ENCODE results near the gene SLC43A1.

The SLC43A1 gene

DNA sequence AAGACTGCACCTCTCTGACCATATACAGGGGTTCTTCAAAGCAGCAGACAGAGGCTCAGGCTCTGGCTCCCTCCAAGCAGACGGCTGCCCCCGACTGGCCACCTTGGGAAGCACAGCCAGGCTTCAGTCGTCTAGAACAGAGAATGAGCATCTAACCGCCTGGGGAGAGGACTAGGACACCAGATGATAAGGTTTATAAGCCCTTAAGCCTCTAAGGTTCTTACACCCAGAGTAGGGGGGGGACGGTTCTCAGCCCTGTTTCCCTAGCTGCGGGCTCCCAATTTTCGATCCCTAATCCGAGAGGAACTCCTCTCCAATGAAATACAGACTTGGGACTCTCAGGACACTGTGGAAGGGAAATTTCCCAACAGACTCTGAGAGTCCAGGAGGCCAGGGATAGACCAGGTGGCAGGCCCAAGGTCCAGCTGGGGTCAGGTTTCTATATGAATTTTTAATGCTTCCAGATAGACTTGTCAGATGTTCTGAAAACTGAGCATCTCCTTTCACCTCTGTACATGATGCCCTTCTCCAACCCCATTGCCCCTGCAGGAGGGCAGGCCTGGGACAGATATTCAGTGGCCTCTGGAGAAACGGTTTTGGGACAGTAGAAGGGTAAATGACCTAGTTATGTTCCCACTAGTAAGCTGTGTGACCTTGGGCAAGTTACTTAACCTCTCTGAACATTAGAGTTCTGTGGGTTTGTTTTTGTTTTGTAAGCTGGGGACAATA, 34.9 kb downstream of the SLC43A1 start:
- H3K27ac ChIP-seq (ENCODE audit: low read depth in 2 of 2, low read length in 2 of 2) = no peak overlapping the region

DNA sequence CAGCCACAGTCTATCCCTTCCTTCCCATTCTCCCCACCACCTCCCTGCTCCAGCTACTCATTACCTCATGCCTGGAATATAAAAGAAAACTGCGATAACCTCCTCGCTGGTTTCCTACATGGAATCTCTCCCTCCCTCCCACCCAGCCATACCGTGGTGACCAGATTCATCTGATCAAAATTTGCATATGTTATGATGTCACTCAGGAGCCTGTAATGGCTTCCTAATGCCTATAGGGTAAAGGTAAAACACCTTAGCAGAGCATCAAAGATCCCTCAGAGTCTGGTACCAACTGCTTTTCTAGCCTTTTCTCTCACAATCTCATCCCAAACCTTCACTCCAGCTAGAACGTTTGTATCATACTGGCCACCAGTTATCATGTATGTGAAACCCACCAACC, 35.6 kb downstream of the SLC43A1 start:
- peaks cover 13 to 20% of the 10 kb centered on the region in 2 donors for H3K4me1 ChIP-seq (ENCODE audit: control insufficient read depth in 2 of 2, insufficient read depth in 2 of 2, low read length in 2 of 2)
- H3K9me3 ChIP-seq (ENCODE audit: control insufficient read depth in 2 of 2, low read length in 2 of 2) = no peaks in the 10 kb centered on the region

More for the DNA sequence above, 34.9 kb downstream of the SLC43A1 start:
- peaks cover 4 to 8% of the 10 kb centered on the region in 2 donors for H3K27me3 ChIP-seq (ENCODE audit: control insufficient read depth in 2 of 2, insufficient read depth in 2 of 2, low read length in 2 of 2)
- no peak overlapping the region for H3K9ac ChIP-seq (ENCODE audit: low read depth in 1 of 2, low read length in 2 of 2)
- H3K36me3 ChIP-seq (ENCODE audit: control insufficient read depth in 2 of 2, insufficient read depth in 2 of 2, low read length in 2 of 2) = peaks cover 0 to 6% of the 10 kb centered on the region in 2 donors
- H3K4me3 ChIP-seq (ENCODE audit: low read length in 2 of 2) = no peak overlapping the region
- H3K4me1 ChIP-seq (ENCODE audit: control insufficient read depth in 2 of 2, insufficient read depth in 2 of 2, low read length in 2 of 2) = peaks cover 13 to 20% of the 10 kb centered on the region in 2 donors
- no peaks in the 10 kb centered on the region for H3K9me3 ChIP-seq (ENCODE audit: control insufficient read depth in 2 of 2, low read length in 2 of 2)

DNA sequence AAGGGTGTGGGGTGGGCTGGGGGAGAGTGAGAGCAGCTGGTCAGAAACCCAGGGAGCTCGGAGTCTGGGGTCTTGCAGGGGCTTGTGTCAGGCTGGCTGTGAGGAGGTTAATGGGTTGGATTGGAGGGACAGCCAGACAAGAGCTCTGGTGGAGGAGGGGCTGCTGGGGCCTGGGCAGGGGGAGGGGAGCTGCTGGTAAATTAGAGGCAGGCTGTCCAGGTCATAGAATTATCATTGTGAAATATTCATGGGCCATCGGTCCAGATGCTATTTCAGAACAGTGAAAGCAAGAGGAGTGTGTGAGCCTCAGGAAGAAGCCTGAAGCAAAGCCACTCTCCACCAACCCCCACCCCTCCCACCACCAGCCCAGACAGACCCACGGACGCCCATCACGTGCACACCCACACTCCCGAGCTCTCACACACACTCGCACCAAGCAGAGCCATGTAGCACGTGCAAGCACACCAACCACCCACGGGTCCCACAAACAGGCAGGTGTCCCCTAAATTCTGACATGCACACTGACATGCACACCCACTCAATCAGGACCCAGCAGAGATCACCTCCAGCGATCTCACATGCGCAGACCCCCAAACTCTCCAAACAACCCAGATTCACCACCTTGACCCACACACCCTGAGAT, 36.4 kb downstream of the SLC43A1 start:
- H3K36me3 ChIP-seq (ENCODE audit: control insufficient read depth in 2 of 2, insufficient read depth in 2 of 2, low read length in 2 of 2) = no peaks in the 10 kb centered on the region
- peaks cover 4 to 11% of the 10 kb centered on the region in 2 donors for H3K27me3 ChIP-seq (ENCODE audit: control insufficient read depth in 2 of 2, insufficient read depth in 2 of 2, low read length in 2 of 2)
- H3K4me1 ChIP-seq (ENCODE audit: control insufficient read depth in 2 of 2, insufficient read depth in 2 of 2, low read length in 2 of 2) = peaks cover 13 to 20% of the 10 kb centered on the region in 2 donors
- H3K9me3 ChIP-seq (ENCODE audit: control insufficient read depth in 2 of 2, low read length in 2 of 2) = no peaks in the 10 kb centered on the region
- no peak overlapping the region for H3K9ac ChIP-seq (ENCODE audit: low read depth in 1 of 2, low read length in 2 of 2)
- H3K4me3 ChIP-seq (ENCODE audit: low read length in 2 of 2) = no peak overlapping the region
- no peak overlapping the region for H3K27ac ChIP-seq (ENCODE audit: low read depth in 2 of 2, low read length in 2 of 2)

More for the DNA sequence above, 35.6 kb downstream of the SLC43A1 start:
- Histone ChIP-seq H3K27ac (ENCODE audit: low read depth in 2 of 2, low read length in 2 of 2) (no peak overlapping the region), H3K9ac (ENCODE audit: low read depth in 1 of 2, low read length in 2 of 2) (no peak overlapping the region), H3K27me3 (ENCODE audit: control insufficient read depth in 2 of 2, insufficient read depth in 2 of 2, low read length in 2 of 2) (peaks cover 4 to 8% of the 10 kb centered on the region in 2 donors), H3K4me3 (ENCODE audit: low read length in 2 of 2) (no peak overlapping the region), H3K36me3 (ENCODE audit: control insufficient read depth in 2 of 2, insufficient read depth in 2 of 2, low read length in 2 of 2) (peaks cover 0 to 1% of the 10 kb centered on the region in 2 donors)

DNA sequence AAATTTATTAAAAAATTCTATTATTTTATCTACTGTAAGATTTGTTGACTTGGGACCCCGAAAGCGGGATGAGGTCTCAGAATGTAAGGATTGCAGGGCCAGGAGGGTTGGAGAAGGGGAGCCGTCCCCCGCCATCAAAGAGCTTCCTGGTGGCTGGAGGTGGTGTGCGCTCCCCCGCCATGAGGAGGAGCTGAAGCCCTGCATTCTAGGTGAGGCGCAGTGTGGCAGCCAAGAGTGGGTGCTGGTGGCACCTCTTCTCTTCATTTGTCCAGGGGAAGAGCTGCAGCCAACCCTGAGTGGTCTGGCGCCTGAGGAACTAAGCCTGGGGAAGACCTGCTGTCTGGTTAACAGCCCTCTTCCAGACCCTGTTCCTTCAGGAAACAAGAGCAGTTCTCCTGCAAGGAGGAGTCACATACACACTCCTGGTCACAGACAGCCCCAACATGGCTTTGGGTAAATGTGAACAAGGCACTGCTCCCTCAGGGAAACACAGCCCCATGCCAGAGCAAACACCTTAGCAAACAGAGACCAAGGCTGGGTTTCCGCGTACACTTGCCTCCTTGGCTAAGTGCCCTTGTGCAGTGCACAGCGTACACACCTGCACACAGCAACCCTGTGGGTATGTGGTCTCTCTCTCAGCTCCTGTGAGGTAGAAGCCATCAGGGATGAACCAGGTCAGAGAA, 37.9 kb downstream of the SLC43A1 start:
- H3K27me3 ChIP-seq (ENCODE audit: control insufficient read depth in 2 of 2, insufficient read depth in 2 of 2, low read length in 2 of 2) = peaks cover 0 to 6% of the 10 kb centered on the region in 2 donors

DNA sequence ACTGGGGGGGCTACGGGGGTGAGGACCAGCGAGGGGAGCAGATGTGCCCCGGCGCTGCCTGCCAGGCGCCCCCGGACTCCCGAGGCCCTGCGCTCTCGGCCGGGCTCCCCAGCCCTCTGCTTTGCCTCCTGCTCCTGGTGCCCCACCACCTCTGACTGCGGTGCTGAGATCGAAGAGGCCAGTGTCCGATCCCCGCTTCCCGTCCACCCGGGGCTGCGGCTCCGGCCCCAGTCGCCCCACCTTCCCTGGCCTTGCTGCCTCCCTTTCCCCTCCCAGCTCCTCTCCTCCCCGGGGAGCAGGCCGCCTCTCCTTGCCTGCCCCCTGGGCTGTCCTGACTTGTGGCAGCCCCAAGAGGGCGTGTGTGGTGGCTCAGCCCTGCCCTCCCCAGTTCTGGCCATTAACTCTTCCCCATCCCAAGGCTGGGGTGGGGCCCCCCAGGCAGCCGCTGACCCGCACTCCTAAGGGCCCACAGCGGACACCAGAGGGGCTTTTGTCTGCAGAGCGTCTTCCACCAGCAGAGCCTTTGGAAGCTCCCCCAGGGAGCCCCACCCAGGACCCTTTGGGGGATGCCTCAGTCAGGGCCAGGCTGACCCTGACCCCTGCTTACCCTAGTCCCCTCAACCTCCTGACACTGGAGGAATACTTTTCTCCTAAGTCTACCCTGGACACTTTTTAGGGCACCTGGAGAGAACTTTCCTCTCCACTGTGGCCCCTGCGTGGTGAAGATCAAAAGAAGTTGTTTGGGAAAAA, 38.6 kb downstream of the SLC43A1 start:
- Histone ChIP-seq H3K9ac (ENCODE audit: low read depth in 1 of 2, low read length in 2 of 2) (peak overlapping the region; percentile 47 to 70), H3K9me3 (ENCODE audit: control insufficient read depth in 2 of 2, low read length in 2 of 2) (no peaks in the 10 kb centered on the region), H3K4me1 (ENCODE audit: control insufficient read depth in 2 of 2, insufficient read depth in 2 of 2, low read length in 2 of 2) (peaks cover 13 to 16% of the 10 kb centered on the region in 2 donors), H3K27ac (ENCODE audit: low read depth in 2 of 2, low read length in 2 of 2) (peak overlapping the region in 1 of 2 donors; percentile 12), H3K4me3 (ENCODE audit: low read length in 2 of 2) (peak overlapping the region; percentile 56 to 63), H3K36me3 (ENCODE audit: control insufficient read depth in 2 of 2, insufficient read depth in 2 of 2, low read length in 2 of 2) (no peaks in the 10 kb centered on the region), H3K27me3 (ENCODE audit: control insufficient read depth in 2 of 2, insufficient read depth in 2 of 2, low read length in 2 of 2) (peaks cover 0 to 6% of the 10 kb centered on the region in 2 donors)

More for the DNA sequence above, 37.9 kb downstream of the SLC43A1 start:
- Histone ChIP-seq H3K4me3 (ENCODE audit: low read length in 2 of 2) (no peak overlapping the region), H3K36me3 (ENCODE audit: control insufficient read depth in 2 of 2, insufficient read depth in 2 of 2, low read length in 2 of 2) (no peaks in the 10 kb centered on the region), H3K9ac (ENCODE audit: low read depth in 1 of 2, low read length in 2 of 2) (no peak overlapping the region), H3K4me1 (ENCODE audit: control insufficient read depth in 2 of 2, insufficient read depth in 2 of 2, low read length in 2 of 2) (peaks cover 13 to 16% of the 10 kb centered on the region in 2 donors), H3K9me3 (ENCODE audit: control insufficient read depth in 2 of 2, low read length in 2 of 2) (no peaks in the 10 kb centered on the region), H3K27ac (ENCODE audit: low read depth in 2 of 2, low read length in 2 of 2) (no peak overlapping the region)

DNA sequence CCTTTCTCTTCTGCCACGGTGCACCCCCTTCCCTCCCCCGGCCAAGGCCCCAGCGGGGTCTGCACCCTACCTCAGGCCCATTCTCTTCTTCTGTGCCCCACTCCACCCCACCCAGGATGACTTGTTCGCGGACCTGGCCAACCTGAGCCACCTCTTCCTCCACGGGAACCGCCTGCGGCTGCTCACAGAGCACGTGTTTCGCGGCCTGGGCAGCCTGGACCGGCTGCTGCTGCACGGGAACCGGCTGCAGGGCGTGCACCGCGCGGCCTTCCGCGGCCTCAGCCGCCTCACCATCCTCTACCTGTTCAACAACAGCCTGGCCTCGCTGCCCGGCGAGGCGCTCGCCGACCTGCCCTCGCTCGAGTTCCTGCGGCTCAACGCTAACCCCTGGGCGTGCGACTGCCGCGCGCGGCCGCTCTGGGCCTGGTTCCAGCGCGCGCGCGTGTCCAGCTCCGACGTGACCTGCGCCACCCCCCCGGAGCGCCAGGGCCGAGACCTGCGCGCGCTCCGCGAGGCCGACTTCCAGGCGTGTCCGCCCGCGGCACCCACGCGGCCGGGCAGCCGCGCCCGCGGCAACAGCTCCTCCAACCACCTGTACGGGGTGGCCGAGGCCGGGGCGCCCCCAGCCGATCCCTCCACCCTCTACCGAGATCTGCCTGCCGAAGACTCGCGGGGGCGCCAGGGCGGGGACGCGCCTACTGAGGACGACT, 39.3 kb downstream of the SLC43A1 start:
- Histone ChIP-seq H3K9ac (ENCODE audit: low read depth in 1 of 2, low read length in 2 of 2) (peak overlapping the region; percentile 41 to 70), H3K27me3 (ENCODE audit: control insufficient read depth in 2 of 2, insufficient read depth in 2 of 2, low read length in 2 of 2) (peaks cover 0 to 6% of the 10 kb centered on the region in 2 donors), H3K4me3 (ENCODE audit: low read length in 2 of 2) (peak overlapping the region; percentile 56 to 63), H3K36me3 (ENCODE audit: control insufficient read depth in 2 of 2, insufficient read depth in 2 of 2, low read length in 2 of 2) (no peaks in the 10 kb centered on the region), H3K27ac (ENCODE audit: low read depth in 2 of 2, low read length in 2 of 2) (peak overlapping the region in 1 of 2 donors; percentile 12), H3K9me3 (ENCODE audit: control insufficient read depth in 2 of 2, low read length in 2 of 2) (no peaks in the 10 kb centered on the region), H3K4me1 (ENCODE audit: control insufficient read depth in 2 of 2, insufficient read depth in 2 of 2, low read length in 2 of 2) (peaks cover 13 to 16% of the 10 kb centered on the region in 2 donors)

DNA sequence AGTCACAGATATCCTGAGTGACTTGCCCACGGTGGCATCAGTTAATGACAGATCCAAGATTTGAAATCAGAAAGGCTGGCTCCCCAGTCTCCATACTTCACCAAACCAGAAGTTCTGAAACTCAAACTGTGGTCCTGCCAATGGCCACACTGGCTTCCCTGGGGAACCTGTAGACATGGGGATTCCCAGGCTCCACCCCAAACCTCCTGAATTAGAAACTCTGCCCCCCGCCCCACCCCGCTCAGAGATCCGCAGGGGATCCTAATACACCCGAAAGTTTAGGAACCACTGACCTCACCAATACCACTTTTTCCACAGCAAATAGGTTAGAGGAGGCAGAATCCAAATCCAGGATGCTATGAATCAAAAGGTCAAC, 39.8 kb downstream of the SLC43A1 start:
- no peak overlapping the region for H3K27ac ChIP-seq (ENCODE audit: low read depth in 2 of 2, low read length in 2 of 2)
- H3K9me3 ChIP-seq (ENCODE audit: control insufficient read depth in 2 of 2, low read length in 2 of 2) = no peaks in the 10 kb centered on the region
- peak overlapping the region in 1 of 2 donors; percentile 70 for H3K9ac ChIP-seq (ENCODE audit: low read depth in 1 of 2, low read length in 2 of 2)
- H3K36me3 ChIP-seq (ENCODE audit: control insufficient read depth in 2 of 2, insufficient read depth in 2 of 2, low read length in 2 of 2) = no peaks in the 10 kb centered on the region
- peak overlapping the region; percentile 56 to 63 for H3K4me3 ChIP-seq (ENCODE audit: low read length in 2 of 2)
- H3K4me1 ChIP-seq (ENCODE audit: control insufficient read depth in 2 of 2, insufficient read depth in 2 of 2, low read length in 2 of 2) = peaks cover 13 to 16% of the 10 kb centered on the region in 2 donors
- peaks cover 0 to 6% of the 10 kb centered on the region in 2 donors for H3K27me3 ChIP-seq (ENCODE audit: control insufficient read depth in 2 of 2, insufficient read depth in 2 of 2, low read length in 2 of 2)

DNA sequence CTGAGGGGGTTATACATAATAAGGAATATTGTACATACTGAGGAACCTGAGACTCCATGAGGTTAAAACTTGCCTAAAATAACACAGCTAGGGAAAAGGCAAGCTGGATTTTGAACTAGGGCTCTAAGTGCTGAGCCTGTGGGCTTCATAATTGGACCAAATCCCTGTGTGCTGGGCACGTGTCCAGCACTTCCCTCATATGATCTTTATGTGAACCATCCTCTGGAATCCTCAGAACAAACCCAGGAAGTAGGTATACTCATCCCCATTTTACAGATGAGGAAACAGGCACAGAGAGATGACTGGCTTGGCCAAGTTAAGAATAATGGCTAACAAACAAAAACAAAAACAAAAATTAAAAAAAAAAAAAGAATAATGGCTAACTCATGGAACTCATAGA, 40.3 kb downstream of the SLC43A1 start:
- H3K27me3 ChIP-seq (ENCODE audit: control insufficient read depth in 2 of 2, insufficient read depth in 2 of 2, low read length in 2 of 2) = peaks cover 0 to 6% of the 10 kb centered on the region in 2 donors
- no peak overlapping the region for H3K27ac ChIP-seq (ENCODE audit: low read depth in 2 of 2, low read length in 2 of 2)
- H3K9ac ChIP-seq (ENCODE audit: low read depth in 1 of 2, low read length in 2 of 2) = no peak overlapping the region
- H3K36me3 ChIP-seq (ENCODE audit: control insufficient read depth in 2 of 2, insufficient read depth in 2 of 2, low read length in 2 of 2) = no peaks in the 10 kb centered on the region
- H3K4me3 ChIP-seq (ENCODE audit: low read length in 2 of 2) = no peak overlapping the region
- no peaks in the 10 kb centered on the region for H3K9me3 ChIP-seq (ENCODE audit: control insufficient read depth in 2 of 2, low read length in 2 of 2)
- peaks cover 13 to 16% of the 10 kb centered on the region in 2 donors for H3K4me1 ChIP-seq (ENCODE audit: control insufficient read depth in 2 of 2, insufficient read depth in 2 of 2, low read length in 2 of 2)

DNA sequence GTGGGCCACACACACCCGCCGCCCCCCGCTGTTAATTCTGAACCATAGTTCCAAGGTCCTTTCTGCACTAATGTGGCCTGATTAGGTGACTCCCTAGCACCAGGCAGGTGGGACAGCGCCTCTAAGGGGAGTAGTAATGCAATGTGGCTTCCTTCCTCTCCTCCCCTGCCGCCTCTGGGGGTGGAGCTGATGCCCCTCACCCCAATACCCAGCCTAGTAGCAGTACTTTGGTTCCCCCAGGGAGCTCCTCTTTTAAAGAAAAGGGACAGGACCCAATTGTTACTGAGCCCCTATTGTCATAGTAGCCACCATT, 40.7 kb downstream of the SLC43A1 start:
- Histone ChIP-seq H3K4me3 (ENCODE audit: low read length in 2 of 2) (no peak overlapping the region), H3K4me1 (ENCODE audit: control insufficient read depth in 2 of 2, insufficient read depth in 2 of 2, low read length in 2 of 2) (peaks cover 13 to 16% of the 10 kb centered on the region in 2 donors), H3K27ac (ENCODE audit: low read depth in 2 of 2, low read length in 2 of 2) (no peak overlapping the region), H3K9ac (ENCODE audit: low read depth in 1 of 2, low read length in 2 of 2) (no peak overlapping the region), H3K27me3 (ENCODE audit: control insufficient read depth in 2 of 2, insufficient read depth in 2 of 2, low read length in 2 of 2) (peaks cover 0 to 6% of the 10 kb centered on the region in 2 donors), H3K36me3 (ENCODE audit: control insufficient read depth in 2 of 2, insufficient read depth in 2 of 2, low read length in 2 of 2) (no peaks in the 10 kb centered on the region), H3K9me3 (ENCODE audit: control insufficient read depth in 2 of 2, low read length in 2 of 2) (no peaks in the 10 kb centered on the region)

Data from mucosa of rectum (tissue), 2 donors.